ENCODE data around the gene THAP10.
"Not testable (repeated sequence)": the region's sequence is repeated elsewhere in the genome, so short reads cannot be mapped to it uniquely, and the experiment has no call there.

Gene THAP10

GRCh38 chr15:70876683-70877082 is 15.6 kb downstream of the THAP10 start:
- DNase-seq (ENCODE audit: low read depth in 3 of 3): no peak

- DNase-seq (ENCODE audit: low read depth in 3 of 3): no peak
These were observed 16.2 kb downstream of the THAP10 start for GRCh38 chr15:70876011-70876410.

GRCh38 chr15:70875001-70875782 is 17.0 kb downstream of the THAP10 start:
- DNase-seq (ENCODE audit: low read depth in 3 of 3): no peak

- DNase-seq (ENCODE audit: low read depth in 3 of 3): no peak
These were observed 18.8 kb downstream of the THAP10 start for GRCh38 chr15:70873232-70874054.

GRCh38 chr15:70871490-70871889 is 20.7 kb downstream of the THAP10 start:
- not testable (repeated sequence) for DNase-seq (ENCODE audit: low read depth in 3 of 3)

GRCh38 chr15:70870051-70870450 is 22.2 kb downstream of the THAP10 start:
- no peak for DNase-seq (ENCODE audit: low read depth in 3 of 3)

- DNase-seq (ENCODE audit: low read depth in 3 of 3): no peak
These were observed 22.9 kb downstream of the THAP10 start for GRCh38 chr15:70869346-70869745.

- DNase-seq (ENCODE audit: low read depth in 3 of 3): no peak
These were observed 24.2 kb downstream of the THAP10 start for GRCh38 chr15:70867911-70868467.

- DNase-seq (ENCODE audit: low read depth in 3 of 3): no peak
These were observed 25.1 kb downstream of the THAP10 start for GRCh38 chr15:70866982-70867641.

- DNase-seq (ENCODE audit: low read depth in 3 of 3): no peak
These were observed 28.6 kb downstream of the THAP10 start for GRCh38 chr15:70863450-70864218.

- no peak for DNase-seq (ENCODE audit: low read depth in 3 of 3)
These were observed 32.2 kb downstream of the THAP10 start for GRCh38 chr15:70859998-70860397.

GRCh38 chr15:70859322-70859908 is 32.8 kb downstream of the THAP10 start:
- DNase-seq (ENCODE audit: low read depth in 3 of 3): no peak

- not testable (repeated sequence) for DNase-seq (ENCODE audit: low read depth in 3 of 3)
These were observed 33.5 kb downstream of the THAP10 start for GRCh38 chr15:70858614-70859321.

GRCh38 chr15:70857562-70858285 is 34.5 kb downstream of the THAP10 start:
- no peak for DNase-seq (ENCODE audit: low read depth in 3 of 3)

GRCh38 chr15:70856884-70857561 is 35.2 kb downstream of the THAP10 start:
- DNase-seq (ENCODE audit: low read depth in 3 of 3): no peak

- no peak for DNase-seq (ENCODE audit: low read depth in 3 of 3)
These were observed 35.9 kb downstream of the THAP10 start for GRCh38 chr15:70856177-70856883.

- DNase-seq (ENCODE audit: low read depth in 3 of 3): no peak
These were observed 36.5 kb downstream of the THAP10 start for GRCh38 chr15:70855764-70856163.

- DNase-seq (ENCODE audit: low read depth in 3 of 3): no peak
These were observed 37.6 kb downstream of the THAP10 start for GRCh38 chr15:70854666-70854976.
